GM18907 (cell line): ENCODE results near the gene CDC14B.

Source experiments
- ATAC-seq: cut with Tn5 transposase; IDR thresholded peaks from one replicate; pipeline ENCODE4 v1.9.1; 2021; ENCODE audit warnings: mild to moderate bottlenecking, moderate library complexity; ENCODE audit not compliant: unreplicated experiment

The CDC14B gene

GRCh38 chr9:96487029-96487396 is 132.6 kb downstream of the CDC14B start:
- no peak for ATAC-seq

- no peak for ATAC-seq
Measured at GRCh38 chr9:96486386-96487028, 133.1 kb downstream of the CDC14B start.

- no peak for ATAC-seq
Measured at GRCh38 chr9:96485280-96485679, 134.4 kb downstream of the CDC14B start.

- peak; percentile 90 for ATAC-seq
Measured at GRCh38 chr9:96484521-96484931, 135.1 kb downstream of the CDC14B start.

- no peak for ATAC-seq
Measured at GRCh38 chr9:96483733-96484390, 135.8 kb downstream of the CDC14B start.

- ATAC-seq = no peak
Measured at GRCh38 chr9:96483197-96483596, 136.4 kb downstream of the CDC14B start.

GRCh38 chr9:96482476-96482875 is 137.2 kb downstream of the CDC14B start:
- no peak for ATAC-seq

GRCh38 chr9:96480736-96481135 is 138.9 kb downstream of the CDC14B start:
- ATAC-seq = no peak

GRCh38 chr9:96478829-96479371 is 140.7 kb downstream of the CDC14B start:
- ATAC-seq = peak; percentile 86

GRCh38 chr9:96476591-96476990 is 143.1 kb downstream of the CDC14B start:
- ATAC-seq = no peak

GRCh38 chr9:96476013-96476412 is 143.6 kb downstream of the CDC14B start:
- ATAC-seq = no peak

GRCh38 chr9:96467784-96468183 is 151.9 kb downstream of the CDC14B start:
- no peak for ATAC-seq

GRCh38 chr9:96464426-96464825 is 155.2 kb downstream of the CDC14B start:
- ATAC-seq = no peak

GRCh38 chr9:96462541-96462940 is 157.1 kb downstream of the CDC14B start:
- ATAC-seq = no peak

GRCh38 chr9:96461336-96461735 is 158.3 kb downstream of the CDC14B start:
- no peak for ATAC-seq

GRCh38 chr9:96460882-96461281 is 158.8 kb downstream of the CDC14B start:
- no peak for ATAC-seq

- no peak for ATAC-seq
Measured at GRCh38 chr9:96460470-96460869, 159.2 kb downstream of the CDC14B start.

GRCh38 chr9:96459268-96460007 is 160.2 kb downstream of the CDC14B start:
- no peak for ATAC-seq

GRCh38 chr9:96458226-96458625 is 161.4 kb downstream of the CDC14B start:
- no peak for ATAC-seq

GRCh38 chr9:96457266-96457665 is 162.4 kb downstream of the CDC14B start:
- ATAC-seq = no peak

- ATAC-seq = no peak
Measured at GRCh38 chr9:96453625-96454024, 166.0 kb downstream of the CDC14B start.
